Spleen (tissue), 11 donors: ENCODE measurements around the gene DUSP6. TPM values are rescaled to one million over a fixed set of nuclear protein-coding genes. Genes with fewer than 3 reads are reported as not detected.

Source experiments
- DNase-seq: peaks from one replicate; pipeline ENCODE4 v3.0.0-alpha.2; 2020
- H3K27ac ChIP-seq, 8 donors: fragments of 200-600 bp; sonication (generic) in 7 of 8; 1 replicate in 4 of 8; 2 replicates in 4 of 8; pipeline versions ENCODE4 v1.5.0 to v1.8.0; 2016 to 2021; ENCODE audit warnings: inconsistent platforms in 4 of 8, mild to moderate bottlenecking in 4 of 8, moderate library complexity in 1 of 8
- H3K27me3 ChIP-seq, 7 donors: fragments of 200-600 bp; sonication (generic) in 6 of 7; replicated peaks in 1 of 7; 1 replicate in 4 of 7; 2 replicates in 3 of 7; pipeline versions ENCODE4 v1.5.0 to v1.8.0; 2016 to 2021; ENCODE audit warnings: inconsistent platforms in 3 of 7, mild to moderate bottlenecking in 1 of 7
- H3K36me3 ChIP-seq, 6 donors: fragments of 200-600 bp; sonication (generic) in 5 of 6; 1 replicate in 4 of 6; 2 replicates in 2 of 6; pipeline versions ENCODE4 v1.5.0 to v1.8.0; 2016 to 2021; ENCODE audit warnings: inconsistent platforms in 2 of 6
- H3K4me1 ChIP-seq, 6 donors: fragments of 200-600 bp; sonication (generic) in 5 of 6; 1 replicate in 3 of 6; 2 replicates in 3 of 6; pipeline versions ENCODE4 v1.5.0 to v1.8.0; 2016 to 2021; ENCODE audit warnings: inconsistent platforms in 3 of 6
- H3K4me3 ChIP-seq, 8 donors: fragments of 200-600 bp; sonication (generic) in 7 of 8; 1 replicate in 4 of 8; 2 replicates in 4 of 8; pipeline versions ENCODE4 v1.5.0 to v1.8.0; 2016 to 2021; ENCODE audit warnings: inconsistent platforms in 4 of 8, mild to moderate bottlenecking in 4 of 8, moderate library complexity in 2 of 8
- H3K9me3 ChIP-seq, 8 donors: fragments of 200-600 bp; sonication (generic) in 7 of 8; 1 replicate in 4 of 8; 2 replicates in 4 of 8; pipeline versions ENCODE4 v1.5.0 to v1.8.0; 2016 to 2021; ENCODE audit warnings: inconsistent platforms in 4 of 8
- POLR2A ChIP-seq, 3 donors: fragments of 450-650 bp; IDR thresholded peaks; one replicate each; pipeline ENCODE4 v1.5.1; 2017; ENCODE audit warnings: antibody characterized with exemption in 3 of 3, mild to moderate bottlenecking in 1 of 3
- POLR2AphosphoS5 ChIP-seq, 3 donors: sonication (generic); formaldehyde crosslinking; IDR thresholded peaks; one replicate each; pipeline ENCODE4 v1.5.1; 2017; ENCODE audit warnings: antibody characterized with exemption in 3 of 3
- WGBS, 5 donors: extraction: QIAGEN DNeasy Blood & Tissue Kit in 3 of 5; methylation state at CpG; one replicate each; pipeline versions ENCODE4 v1.1.5 to v1.1.7; 2013 to 2018; 5-methylcytosine and 5-hydroxymethylcytosine counted together
- intact Hi-C: fragments of 100-400 bp; cut with DNase I; formaldehyde crosslinking; loops from one replicate; pipeline ENCODE4 v1.15.0; 2023; ENCODE audit warnings: low total_unique reads
- polyA plus RNA-seq, 3 donors: library from polyadenylated mRNA; stranded (reverse); fragments of 200-250 nt; gene quantifications; one replicate each; pipeline ENCODE4 v1.2.1, GENCODE V29; 2013
- total RNA-seq, 7 donors: library from RNA; depleted of rRNA in 3 of 7; stranded (reverse); fragments of >200 nt in 3 of 7; fragmentation: NEBNext Ultra II Directional in 4 of 7; extraction: Animal tissue kit (Norgen Biotek cat#: 25700) in 4 of 7; gene quantifications; one replicate each; pipeline versions ENCODE4 v1.1.0 to v1.2.1, GENCODE V29; 2016 to 2021
- TF ChIP-seq, protein P1 (sequence below), 11 experiments: fragments of 200-600 bp in 7 of 11; fragments of 450-650 bp in 4 of 11; sonication (generic) in 4 of 11; IDR thresholded peaks in 8 of 11; conservative IDR thresholded peaks in 3 of 11; 1 replicate in 7 of 11; 2 replicates in 4 of 11; pipeline versions ENCODE4 v1.4.0 to v1.8.0; 2016 to 2021; ENCODE audit warnings: antibody characterized with exemption in 11 of 11, inconsistent platforms in 4 of 11, mild to moderate bottlenecking in 1 of 11
- donor health status: healthy with polysubstance abuse.
- donor health status: DM: no; HTN: no; CAD: no; lungs with moderate emphysema.
- donor health status: DM: no; HTN: no; CAD: no.
- donor health status: Bipolar disorder and iron deficiency.
- donor health status: healthy.
- donor health status: DM: no; HTN: no; CAD: no.
- donor health status: DM: yes; HTN: yes; CAD: no.

Gene DUSP6
- total and polyA plus RNA-seq, 10 donors = 34.7 to 193 (median 133) TPM

DNA sequence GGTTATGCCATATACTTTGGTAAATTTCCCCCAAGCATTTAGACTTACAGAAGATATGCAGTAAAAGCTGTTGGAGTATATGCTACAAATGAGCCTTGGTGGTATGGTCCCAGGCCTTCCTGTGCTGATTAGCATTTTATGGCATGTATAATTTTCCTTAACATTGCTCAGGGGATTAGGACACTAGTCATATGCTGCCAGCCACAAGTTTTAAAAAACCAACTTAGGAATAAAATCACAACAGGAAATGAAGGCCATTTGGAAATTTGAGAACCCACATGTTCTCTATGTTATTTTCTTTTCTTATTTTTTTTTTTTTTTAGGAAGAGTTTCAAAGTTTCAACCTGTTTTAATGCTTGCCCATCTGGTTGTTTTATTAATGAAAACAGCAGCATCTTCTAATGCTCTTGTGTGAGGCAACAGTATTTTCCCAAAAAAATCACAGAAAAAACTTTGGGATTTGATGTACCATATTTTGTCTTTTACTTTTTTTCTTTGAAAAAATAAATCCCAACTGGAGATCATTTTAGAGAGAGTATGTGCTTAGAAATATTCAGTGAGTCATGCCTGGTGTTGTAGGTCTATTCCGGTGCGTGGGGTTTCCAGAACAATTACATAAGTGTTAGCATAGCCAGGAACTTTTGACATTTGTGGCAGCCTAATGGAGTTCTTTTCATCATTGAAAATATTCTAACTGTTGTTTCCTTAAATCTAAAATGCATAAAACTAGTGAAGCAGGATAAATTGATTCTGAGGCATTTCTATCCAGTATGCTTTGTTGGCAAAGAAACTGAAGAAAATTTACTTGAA is 21.7 kb upstream of the DUSP6 start:
- no peak for DNase-seq
- intact Hi-C loops = no loop called here
- WGBS, 5 donors = 61 to 74% (median 67%) methylated on average over 2 of the region's 2 CpGs
- no peaks in the 10 kb centered on the region for H3K27me3 ChIP-seq
- H3K4me3 ChIP-seq = no peak overlapping the region
- H3K36me3 ChIP-seq = no peaks in the 10 kb centered on the region
- TF ChIP-seq POLR2AphosphoS5 (IDR thresholded peaks at IDR 0.05) = no peak
- TF ChIP-seq, protein P1, sequence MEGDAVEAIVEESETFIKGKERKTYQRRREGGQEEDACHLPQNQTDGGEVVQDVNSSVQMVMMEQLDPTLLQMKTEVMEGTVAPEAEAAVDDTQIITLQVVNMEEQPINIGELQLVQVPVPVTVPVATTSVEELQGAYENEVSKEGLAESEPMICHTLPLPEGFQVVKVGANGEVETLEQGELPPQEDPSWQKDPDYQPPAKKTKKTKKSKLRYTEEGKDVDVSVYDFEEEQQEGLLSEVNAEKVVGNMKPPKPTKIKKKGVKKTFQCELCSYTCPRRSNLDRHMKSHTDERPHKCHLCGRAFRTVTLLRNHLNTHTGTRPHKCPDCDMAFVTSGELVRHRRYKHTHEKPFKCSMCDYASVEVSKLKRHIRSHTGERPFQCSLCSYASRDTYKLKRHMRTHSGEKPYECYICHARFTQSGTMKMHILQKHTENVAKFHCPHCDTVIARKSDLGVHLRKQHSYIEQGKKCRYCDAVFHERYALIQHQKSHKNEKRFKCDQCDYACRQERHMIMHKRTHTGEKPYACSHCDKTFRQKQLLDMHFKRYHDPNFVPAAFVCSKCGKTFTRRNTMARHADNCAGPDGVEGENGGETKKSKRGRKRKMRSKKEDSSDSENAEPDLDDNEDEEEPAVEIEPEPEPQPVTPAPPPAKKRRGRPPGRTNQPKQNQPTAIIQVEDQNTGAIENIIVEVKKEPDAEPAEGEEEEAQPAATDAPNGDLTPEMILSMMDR (IDR thresholded peaks at IDR 0.05 in 8 of 11, conservative IDR thresholded peaks at IDR 0.05 in 3 of 11) = no peak
- no peak for TF ChIP-seq POLR2A (IDR thresholded peaks at IDR 0.05)
- H3K4me1 ChIP-seq = peaks cover 0 to 36% (median 8%) of the 10 kb centered on the region in 6 donors
- no peak overlapping the region for H3K27ac ChIP-seq
- no peaks in the 10 kb centered on the region for H3K9me3 ChIP-seq

DNA sequence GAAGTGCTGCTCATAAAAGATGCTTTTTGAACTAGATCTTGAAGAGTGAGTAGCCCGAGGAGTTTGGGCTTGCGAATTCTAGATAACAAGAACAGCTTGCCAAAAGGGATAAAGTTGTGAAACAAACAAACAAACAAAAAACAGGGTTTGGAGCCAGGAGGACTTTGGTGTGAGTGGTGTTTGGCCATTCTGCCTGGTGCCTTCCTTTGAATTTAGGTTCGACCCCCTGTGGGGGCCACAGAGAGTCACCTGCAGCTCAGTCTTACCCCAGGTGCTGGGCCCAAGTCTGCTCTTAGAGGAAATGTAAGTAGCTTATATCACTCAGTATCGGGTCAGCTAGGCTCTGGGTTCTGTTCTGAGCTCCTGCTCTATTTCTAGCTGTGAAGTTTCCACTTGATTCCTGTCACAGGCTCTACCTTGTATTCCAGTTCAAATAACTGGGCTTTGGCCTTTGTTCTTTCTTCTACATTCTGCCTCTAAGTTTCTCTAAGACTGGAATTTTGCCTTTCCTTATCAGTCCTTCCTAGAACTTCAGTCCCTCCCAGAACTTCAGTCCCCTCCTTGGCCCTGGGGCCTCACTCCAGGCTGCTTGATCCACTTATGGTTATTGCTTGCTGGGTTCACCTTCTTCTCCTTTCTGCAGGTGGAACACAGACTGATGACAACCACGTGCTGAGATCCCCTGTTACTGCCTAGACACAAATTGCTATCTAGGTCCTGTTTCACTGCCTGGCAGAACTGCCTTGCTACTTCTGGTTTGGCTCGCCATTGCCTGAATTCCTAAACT is 20.5 kb upstream of the DUSP6 start:
- H3K27me3 ChIP-seq = no peaks in the 10 kb centered on the region
- peaks cover 0 to 36% (median 8%) of the 10 kb centered on the region in 6 donors for H3K4me1 ChIP-seq
- no peak for DNase-seq
- WGBS, 5 donors = 84 to 94% (median 92%) methylated on average over 6 of the region's 6 CpGs
- no peaks in the 10 kb centered on the region for H3K9me3 ChIP-seq
- no peak overlapping the region for H3K27ac ChIP-seq
- TF ChIP-seq POLR2A (IDR thresholded peaks at IDR 0.05) (no peak), POLR2AphosphoS5 (IDR thresholded peaks at IDR 0.05) (no peak)
- TF ChIP-seq, protein P1 (IDR thresholded peaks at IDR 0.05 in 8 of 11, conservative IDR thresholded peaks at IDR 0.05 in 3 of 11) = no peak
- intact Hi-C loops = no loop called here
- no peaks in the 10 kb centered on the region for H3K36me3 ChIP-seq
- H3K4me3 ChIP-seq = no peak overlapping the region

DNA sequence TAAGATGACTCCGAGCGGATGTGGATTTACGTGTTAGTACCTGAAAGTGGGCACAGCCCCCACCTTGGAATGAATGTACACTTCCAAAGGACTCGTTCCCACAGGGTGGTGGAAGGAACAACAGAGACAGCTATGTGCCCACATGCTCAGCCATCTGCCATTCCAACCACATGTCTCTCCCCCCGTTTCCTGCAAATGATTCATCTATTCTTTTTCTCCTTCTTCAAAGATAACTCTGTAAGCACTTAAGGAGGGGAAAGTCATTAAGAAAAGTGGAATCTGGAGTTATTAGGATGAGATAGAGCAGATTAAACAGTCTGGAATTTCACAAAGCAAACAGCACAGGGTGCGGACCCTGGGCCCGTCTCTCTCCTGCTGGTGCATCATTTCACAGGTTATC is 18.5 kb upstream of the DUSP6 start:
- 61 to 77% (median 69%) methylated on average over 7 of the region's 7 CpGs for WGBS, 5 donors
- Histone ChIP-seq H3K36me3 (no peaks in the 10 kb centered on the region), H3K27ac (no peak overlapping the region), H3K4me1 (peaks cover 0 to 32% (median 7%) of the 10 kb centered on the region in 6 donors), H3K27me3 (no peaks in the 10 kb centered on the region), H3K4me3 (no peak overlapping the region), H3K9me3 (no peaks in the 10 kb centered on the region)
- TF ChIP-seq POLR2A (IDR thresholded peaks at IDR 0.05) (no peak), POLR2AphosphoS5 (IDR thresholded peaks at IDR 0.05) (no peak)
- TF ChIP-seq, protein P1 (IDR thresholded peaks at IDR 0.05 in 8 of 11, conservative IDR thresholded peaks at IDR 0.05 in 3 of 11) = no peak
- intact Hi-C loops = no loop called here
- no peak for DNase-seq

DNA sequence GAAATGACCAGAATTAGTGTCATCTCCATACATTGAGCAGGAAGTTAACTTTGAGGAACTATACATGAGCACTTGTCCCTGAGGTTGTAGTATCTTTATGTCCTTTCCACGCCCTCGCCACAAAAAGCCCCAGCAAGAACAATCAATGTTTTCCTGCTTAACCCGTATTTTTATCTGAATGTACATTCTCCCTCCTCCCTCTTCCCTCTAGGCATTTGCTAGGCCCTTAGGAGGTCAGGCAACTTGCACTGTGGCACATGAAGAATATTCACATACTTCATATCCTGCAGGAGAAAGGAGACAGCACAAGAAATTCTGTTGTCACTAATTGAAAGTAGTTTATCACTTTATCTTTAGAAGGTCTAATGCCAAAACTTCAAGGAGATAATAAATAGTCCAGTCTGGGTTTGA is 18.1 kb upstream of the DUSP6 start:
- no peaks in the 10 kb centered on the region for H3K27me3 ChIP-seq
- H3K36me3 ChIP-seq = no peaks in the 10 kb centered on the region
- peaks cover 0 to 28% (median 7%) of the 10 kb centered on the region in 6 donors for H3K4me1 ChIP-seq
- no peaks in the 10 kb centered on the region for H3K9me3 ChIP-seq
- no peak for DNase-seq
- TF ChIP-seq POLR2A (IDR thresholded peaks at IDR 0.05) (no peak), POLR2AphosphoS5 (IDR thresholded peaks at IDR 0.05) (no peak)
- TF ChIP-seq, protein P1 (IDR thresholded peaks at IDR 0.05 in 8 of 11, conservative IDR thresholded peaks at IDR 0.05 in 3 of 11) = no peak
- WGBS, 5 donors = 26 to 51% (median 45%) methylated on average over 3 of the region's 3 CpGs
- intact Hi-C loops = no loop called here
- H3K27ac ChIP-seq = no peak overlapping the region
- H3K4me3 ChIP-seq = no peak overlapping the region
